CD4-positive, alpha-beta T cell (primary cell): ENCODE results near the gene HAS3. TPM values are rescaled to one million over a fixed set of nuclear protein-coding genes. Genes with fewer than 3 reads are reported as not detected.

Experiments used
- ATAC-seq: fragments of 200-7000 bp; cut with Tn5 transposase; one replicate; pipeline ENCODE4 v1.10.0; 2022; ENCODE audit warnings: mild to moderate bottlenecking; ENCODE audit not compliant: poor library complexity
- CTCF ChIA-PET: fragments of 350-600 bp; sonication (Branson Sonifier 250); formaldehyde crosslinking; loops from one replicate; lab custom pipeline; 2021; ENCODE audit warnings: antibody characterized with exemption, inconsistent platforms; lab: Charles Lee
- POLR2A ChIA-PET: fragments of 350-600 bp; sonication (Branson Sonifier 250); formaldehyde crosslinking; loops from one replicate; lab custom pipeline; 2021; ENCODE audit warnings: antibody characterized with exemption, inconsistent platforms; lab: Charles Lee
- DNase-seq, 14 experiments: peaks; one replicate each; pipeline ENCODE4 v3.0.0-alpha.2; 2013 to 2020; ENCODE audit warnings: mixed read lengths in 2 of 14
- H3K27ac ChIP-seq, 2 donors: one replicate each; pipeline versions ENCODE4 v1.5.1 to v1.7.0; 2013; ENCODE audit warnings: low read length in 2 of 2, low read depth in 1 of 2, mild to moderate bottlenecking in 1 of 2
- H3K27me3 ChIP-seq, 2 experiments: 1 replicate in 1 of 2; 2 replicates in 1 of 2; pipeline versions ENCODE4 v1.6.1 to v1.7.0; 2013; ENCODE audit warnings: low read length in 2 of 2, control low read depth in 1 of 2, mild to moderate bottlenecking in 1 of 2, moderate library complexity in 1 of 2; ENCODE audit not compliant: insufficient read depth in 2 of 2, control insufficient read depth in 1 of 2
- H3K36me3 ChIP-seq: one replicate; pipeline ENCODE4 v1.6.1; 2013; ENCODE audit warnings: low read length, control low read depth; ENCODE audit not compliant: insufficient read depth
- H3K4me1 ChIP-seq: one replicate; pipeline ENCODE4 v1.6.1; 2013; ENCODE audit warnings: low read length, control low read depth; ENCODE audit not compliant: insufficient read depth
- H3K4me3 ChIP-seq: one replicate; pipeline ENCODE4 v1.5.1; 2013; ENCODE audit warnings: mild to moderate bottlenecking, low read length, moderate library complexity
- H3K9me3 ChIP-seq, 2 experiments: 1 replicate in 1 of 2; 2 replicates in 1 of 2; pipeline versions ENCODE4 v1.6.1 to v1.7.0; 2013; ENCODE audit warnings: low read length in 2 of 2, mild to moderate bottlenecking in 2 of 2, control low read depth in 1 of 2, moderate library complexity in 1 of 2; ENCODE audit not compliant: control insufficient read depth in 1 of 2, insufficient read depth in 1 of 2
- H3K27ac Mint-ChIP-seq: one replicate; pipeline ENCODE4 v1.8.0; 2020; ENCODE audit warnings: mixed read lengths
- H3K27me3 Mint-ChIP-seq: one replicate; pipeline ENCODE4 v1.8.0; 2021; ENCODE audit warnings: mixed read lengths
- H3K36me3 Mint-ChIP-seq: one replicate; pipeline ENCODE4 v1.8.0; 2021; ENCODE audit warnings: low read depth, mixed read lengths
- H3K4me1 Mint-ChIP-seq: one replicate; pipeline ENCODE4 v1.8.0; 2021; ENCODE audit warnings: low read depth, mixed read lengths
- H3K4me3 Mint-ChIP-seq: one replicate; pipeline ENCODE4 v1.8.0; 2020; ENCODE audit warnings: mild to moderate bottlenecking, mixed read lengths
- H3K9me3 Mint-ChIP-seq: one replicate; pipeline ENCODE4 v1.8.0; 2020; ENCODE audit warnings: mixed read lengths
- intact Hi-C, 2 experiments: fragments of 100-400 bp; cut with DNase I in 1 of 2; cut with micrococcal nuclease in 1 of 2; formaldehyde crosslinking; loops; one replicate each; pipeline versions ENCODE4 v1.15.1 to v1.9.0; 2023 to 2025; cut with DNase I, micrococcal nuclease
- total RNA-seq, 174 experiments: library from RNA in 2 of 174; stranded (reverse) in 2 of 174; gene quantifications; one replicate each; pipeline ENCODE4 v1.2.3 and lab custom pipeline; 2021 to 2026
- TF ChIP-seq, protein P1 (sequence below): fragments of 200-600 bp; IDR thresholded peaks from one replicate; pipeline ENCODE4 v1.8.0; 2022; ENCODE audit warnings: antibody characterized with exemption, mild to moderate bottlenecking

Gene HAS3
- total RNA-seq, 2 experiments from 2014 or later: 3.2 to 3.4 TPM

DNA sequence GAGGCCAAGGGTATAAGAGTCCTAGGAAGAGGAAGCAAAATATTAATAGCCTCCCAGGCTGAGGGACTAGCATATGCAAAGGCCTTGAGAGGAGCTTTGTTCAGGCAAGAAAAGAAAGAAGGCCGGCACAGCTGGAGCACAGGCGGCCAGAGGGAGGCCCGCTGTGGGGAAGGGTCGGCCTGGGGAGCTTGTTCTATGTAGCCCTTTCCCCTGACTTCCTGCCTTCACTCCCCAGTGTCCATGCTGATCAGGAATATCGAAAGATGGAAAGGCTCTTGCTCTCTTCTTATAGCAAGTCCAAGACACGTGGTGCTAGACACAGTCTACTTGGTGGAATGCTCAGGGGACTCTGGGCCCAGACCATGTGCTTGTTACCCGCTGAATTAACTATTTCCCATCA, 27.4 kb upstream of the HAS3 start:
- H3K27ac ChIP-seq: no peak overlapping the region
- H3K9me3 Mint-ChIP-seq: no peaks in the 10 kb centered on the region
- ChIA-PET POLR2A (no interaction called here), CTCF (no interaction called here)
- no peak overlapping the region for H3K4me3 ChIP-seq
- no peaks in the 10 kb centered on the region for H3K9me3 ChIP-seq
- peaks cover 5% of the 10 kb centered on the region for H3K36me3 ChIP-seq
- ATAC-seq: no peak
- intact Hi-C loops: no loop called here
- no peaks in the 10 kb centered on the region for H3K4me1 Mint-ChIP-seq
- peaks cover 9% of the 10 kb centered on the region for H3K36me3 Mint-ChIP-seq
- no peak overlapping the region for H3K27ac Mint-ChIP-seq
- TF ChIP-seq, protein P1, sequence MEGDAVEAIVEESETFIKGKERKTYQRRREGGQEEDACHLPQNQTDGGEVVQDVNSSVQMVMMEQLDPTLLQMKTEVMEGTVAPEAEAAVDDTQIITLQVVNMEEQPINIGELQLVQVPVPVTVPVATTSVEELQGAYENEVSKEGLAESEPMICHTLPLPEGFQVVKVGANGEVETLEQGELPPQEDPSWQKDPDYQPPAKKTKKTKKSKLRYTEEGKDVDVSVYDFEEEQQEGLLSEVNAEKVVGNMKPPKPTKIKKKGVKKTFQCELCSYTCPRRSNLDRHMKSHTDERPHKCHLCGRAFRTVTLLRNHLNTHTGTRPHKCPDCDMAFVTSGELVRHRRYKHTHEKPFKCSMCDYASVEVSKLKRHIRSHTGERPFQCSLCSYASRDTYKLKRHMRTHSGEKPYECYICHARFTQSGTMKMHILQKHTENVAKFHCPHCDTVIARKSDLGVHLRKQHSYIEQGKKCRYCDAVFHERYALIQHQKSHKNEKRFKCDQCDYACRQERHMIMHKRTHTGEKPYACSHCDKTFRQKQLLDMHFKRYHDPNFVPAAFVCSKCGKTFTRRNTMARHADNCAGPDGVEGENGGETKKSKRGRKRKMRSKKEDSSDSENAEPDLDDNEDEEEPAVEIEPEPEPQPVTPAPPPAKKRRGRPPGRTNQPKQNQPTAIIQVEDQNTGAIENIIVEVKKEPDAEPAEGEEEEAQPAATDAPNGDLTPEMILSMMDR: no peak
- no peak overlapping the region for H3K4me3 Mint-ChIP-seq
- H3K27me3 Mint-ChIP-seq: no peaks in the 10 kb centered on the region
- no peaks in the 10 kb centered on the region for H3K4me1 ChIP-seq
- no peak for DNase-seq
- H3K27me3 ChIP-seq: no peaks in the 10 kb centered on the region

DNA sequence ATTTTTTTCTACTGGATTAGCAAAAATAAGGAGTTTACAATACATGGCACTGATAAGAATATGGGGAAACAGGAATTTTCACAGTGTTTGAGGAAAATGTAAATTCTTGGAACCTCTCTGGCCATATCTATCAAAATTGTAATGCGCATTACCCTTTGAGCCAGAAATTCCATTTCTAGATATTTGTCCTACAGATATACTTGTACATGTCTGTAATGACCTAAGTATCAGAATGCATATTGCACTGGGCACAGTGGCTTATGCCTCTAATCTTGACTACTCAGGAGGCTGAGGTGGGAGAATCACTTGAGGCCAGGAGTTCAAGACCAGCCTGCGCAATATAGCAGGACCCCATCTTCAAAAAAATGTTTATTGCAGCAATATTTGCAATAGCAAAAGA, 25.8 kb upstream of the HAS3 start:
- POLR2A ChIA-PET: interaction anchor here (0.8 kb wide), 1 partner anchor 53 kb away, joined by 3 read pairs; no protein-coding TSS in a partner anchor
- peaks cover 19% of the 10 kb centered on the region for H3K36me3 ChIP-seq
- no peaks in the 10 kb centered on the region for H3K27me3 ChIP-seq
- Mint-ChIP-seq H3K9me3 (no peaks in the 10 kb centered on the region), H3K4me1 (no peaks in the 10 kb centered on the region), H3K27me3 (no peaks in the 10 kb centered on the region), H3K4me3 (no peak overlapping the region), H3K27ac (no peak overlapping the region), H3K36me3 (peaks cover 24% of the 10 kb centered on the region)
- CTCF ChIA-PET: no interaction called here
- no peak overlapping the region for H3K4me3 ChIP-seq
- no peaks in the 10 kb centered on the region for H3K4me1 ChIP-seq
- intact Hi-C loops: no loop called here
- no peaks in the 10 kb centered on the region for H3K9me3 ChIP-seq
- DNase-seq: no peak
- H3K27ac ChIP-seq: no peak overlapping the region
- TF ChIP-seq, protein P1: no peak
- ATAC-seq: no peak

DNA sequence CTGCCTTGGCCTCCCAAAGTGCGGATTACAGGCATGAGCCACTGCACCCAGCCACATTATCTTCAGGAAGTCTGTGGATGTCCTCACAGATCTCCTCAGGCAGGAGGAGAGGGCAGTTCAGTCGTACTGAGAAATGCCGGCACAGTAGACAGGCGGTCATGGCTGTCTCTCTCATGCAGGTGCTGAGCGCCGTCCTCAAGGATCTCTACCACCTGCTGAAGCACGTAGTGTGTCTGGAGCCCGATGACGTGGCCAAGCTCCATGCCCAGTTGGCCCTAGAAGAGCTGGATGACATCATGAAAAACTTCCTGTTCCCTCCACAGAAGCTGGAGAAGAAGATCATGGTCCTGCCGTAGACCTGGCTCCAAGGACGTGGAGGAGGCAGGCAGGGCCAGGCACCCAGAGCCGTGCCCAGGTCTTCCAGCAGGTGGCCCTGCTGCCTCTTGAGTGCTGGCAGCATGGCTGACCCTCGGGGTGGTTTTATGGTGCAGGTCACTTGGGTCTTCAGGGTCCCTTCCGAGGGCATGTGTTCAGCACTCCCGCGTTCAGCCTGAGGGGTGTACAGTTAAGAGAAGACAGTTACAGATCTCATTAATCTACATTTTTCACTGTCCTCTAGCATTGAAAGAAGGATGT, 22.0 kb upstream of the HAS3 start:
- TF ChIP-seq, protein P1: no peak
- Mint-ChIP-seq H3K4me3 (no peak overlapping the region), H3K27ac (no peak overlapping the region), H3K36me3 (peaks cover 37% of the 10 kb centered on the region), H3K27me3 (no peaks in the 10 kb centered on the region), H3K9me3 (no peaks in the 10 kb centered on the region), H3K4me1 (no peaks in the 10 kb centered on the region)
- Histone ChIP-seq H3K4me1 (no peaks in the 10 kb centered on the region), H3K27ac (no peak overlapping the region), H3K4me3 (no peak overlapping the region), H3K9me3 (no peaks in the 10 kb centered on the region), H3K36me3 (peaks cover 19% of the 10 kb centered on the region), H3K27me3 (no peaks in the 10 kb centered on the region)
- no peak for DNase-seq
- POLR2A ChIA-PET: no interaction called here
- CTCF ChIA-PET: no interaction called here
- intact Hi-C loops: no loop called here
- no peak for ATAC-seq
